Esophagus (tissue), 2 donors: ENCODE measurements around the gene TNFRSF14. TPM values are rescaled to one million over a fixed set of nuclear protein-coding genes. Genes with fewer than 3 reads are reported as not detected.
"Not testable (repeated sequence)": the region's sequence is repeated elsewhere in the genome, so short reads cannot be mapped to it uniquely, and the experiment has no call there.

Source experiments
- H3K27ac ChIP-seq, 2 donors: one replicate each; pipeline ENCODE4 v1.5.1; 2013; ENCODE audit warnings: low read depth in 2 of 2, mild to moderate bottlenecking in 2 of 2, inconsistent platforms in 1 of 2, low read length in 1 of 2, moderate library complexity in 1 of 2
- H3K27me3 ChIP-seq, 2 donors: one replicate each; pipeline ENCODE4 v1.6.1; 2013; ENCODE audit warnings: low read length in 2 of 2, control low read depth in 1 of 2, mild to moderate bottlenecking in 1 of 2; ENCODE audit not compliant: insufficient read depth in 2 of 2, control insufficient read depth in 1 of 2
- H3K36me3 ChIP-seq, 2 donors: one replicate each; pipeline ENCODE4 v1.6.1; 2013; ENCODE audit warnings: low read length in 1 of 2; ENCODE audit not compliant: control insufficient read depth in 2 of 2, insufficient read depth in 2 of 2
- H3K4me1 ChIP-seq, 2 donors: one replicate each; pipeline ENCODE4 v1.6.1; 2013; ENCODE audit warnings: low read length in 1 of 2; ENCODE audit not compliant: control insufficient read depth in 2 of 2, insufficient read depth in 2 of 2
- H3K4me3 ChIP-seq, 2 donors: one replicate each; pipeline ENCODE4 v1.5.1; 2013; ENCODE audit warnings: low read length in 2 of 2, mild to moderate bottlenecking in 2 of 2, low read depth in 1 of 2, moderate library complexity in 1 of 2
- H3K9me3 ChIP-seq, 2 donors: one replicate each; pipeline ENCODE4 v1.6.1; 2013; ENCODE audit warnings: mild to moderate bottlenecking in 2 of 2, low read depth in 1 of 2, low read length in 1 of 2, moderate library complexity in 1 of 2; ENCODE audit not compliant: control insufficient read depth in 2 of 2, insufficient read depth in 1 of 2
- WGBS, 2 donors: extraction: QIAGEN DNeasy Blood & Tissue Kit; methylation state at CpG; one replicate each; pipeline ENCODE4 v1.1.7; 2013; 5-methylcytosine and 5-hydroxymethylcytosine counted together
- polyA plus RNA-seq, 2 donors: library from polyadenylated mRNA; stranded (reverse); fragments of 200-250 nt; gene quantifications; one replicate each; pipeline ENCODE4 v1.2.3, GENCODE V29; 2013
- donor health status: healthy with polysubstance abuse.
- donor health status: Bipolar disorder and iron deficiency.

TNFRSF14 gene
- polyA plus RNA-seq, 2 donors = 34.1 to 57.5 TPM

- 75 to 76% methylated on average over 20 of the region's 20 CpGs for WGBS, 2 donors
- H3K27me3 ChIP-seq = no peaks in the 10 kb centered on the region
- H3K9me3 ChIP-seq = no peaks in the 10 kb centered on the region
- no peak overlapping the region for H3K4me3 ChIP-seq
- peaks cover 0 to 2% of the 10 kb centered on the region in 2 donors for H3K4me1 ChIP-seq
- no peak overlapping the region for H3K27ac ChIP-seq
- peaks cover 3 to 25% of the 10 kb centered on the region in 2 donors for H3K36me3 ChIP-seq
Measured at GRCh38 chr1:2564006-2564814, 8.0 kb downstream of the TNFRSF14 start.

- Histone ChIP-seq H3K27me3 (no peaks in the 10 kb centered on the region), H3K4me3 (no peak overlapping the region), H3K4me1 (no peaks in the 10 kb centered on the region), H3K27ac (no peak overlapping the region), H3K9me3 (no peaks in the 10 kb centered on the region), H3K36me3 (peaks cover 1 to 19% of the 10 kb centered on the region in 2 donors)
- 37 to 38% methylated on average over 14 of the region's 14 CpGs for WGBS, 2 donors
Measured at GRCh38 chr1:2564815-2565374, 8.7 kb downstream of the TNFRSF14 start.

DNA sequence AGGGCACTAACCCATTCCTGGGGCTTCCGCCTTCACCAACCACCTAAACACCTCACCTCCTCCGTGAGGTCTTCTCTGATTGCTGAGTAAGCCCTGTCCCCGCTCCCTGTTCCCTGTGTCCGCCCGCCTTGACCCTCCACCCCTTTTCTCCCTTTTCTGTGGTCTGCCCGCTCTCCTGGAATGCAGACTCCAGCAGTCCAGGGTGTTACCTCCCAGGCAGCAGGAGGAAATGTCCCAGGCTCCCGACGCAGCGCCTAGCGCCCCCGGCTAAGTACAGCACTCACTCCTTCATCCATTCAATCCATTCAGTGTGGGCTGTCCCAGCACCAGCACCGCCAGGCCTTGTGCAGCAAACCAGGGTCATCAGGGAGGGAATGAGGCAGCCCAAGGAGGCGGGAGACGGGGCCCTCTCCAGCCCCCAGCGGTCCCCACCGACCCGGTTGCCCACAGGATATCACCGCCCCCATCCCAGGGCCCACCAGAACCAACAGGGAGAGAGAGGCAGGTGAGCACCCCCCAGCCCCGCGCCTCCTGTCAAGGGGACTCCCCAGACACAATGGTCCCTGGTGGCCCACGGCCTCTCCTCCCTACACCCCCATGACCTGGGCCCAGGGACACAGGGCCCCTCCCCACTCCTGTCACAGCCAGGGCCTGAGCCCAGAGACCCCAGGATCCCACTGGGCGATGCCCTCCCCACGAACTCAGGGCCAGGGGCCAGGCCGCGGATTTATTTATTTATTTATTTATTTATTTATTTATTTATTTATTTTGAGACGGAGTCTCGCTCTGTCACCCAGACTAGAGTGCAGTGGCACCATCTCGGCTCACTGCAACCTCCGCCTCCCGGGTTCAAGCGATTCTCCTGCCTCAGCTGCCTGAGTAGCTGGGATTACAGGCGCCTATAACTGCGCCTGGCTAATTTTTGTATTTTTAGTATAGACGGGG lies 10.2 kb downstream of the TNFRSF14 start:
- peaks cover 0 to 11% of the 10 kb centered on the region in 2 donors for H3K36me3 ChIP-seq
- H3K27ac ChIP-seq = no peak overlapping the region
- H3K27me3 ChIP-seq = no peaks in the 10 kb centered on the region
- no peaks in the 10 kb centered on the region for H3K4me1 ChIP-seq
- H3K9me3 ChIP-seq = no peaks in the 10 kb centered on the region
- H3K4me3 ChIP-seq = no peak overlapping the region
- WGBS, 2 donors = 66 to 78% methylated on average over 31 to 34 of the region's 34 CpGs

- 78 to 84% methylated on average over 16 of the region's 16 CpGs for WGBS, 2 donors
- no peak overlapping the region for H3K4me3 ChIP-seq
- peaks cover 0 to 6% of the 10 kb centered on the region in 2 donors for H3K36me3 ChIP-seq
- H3K4me1 ChIP-seq = no peaks in the 10 kb centered on the region
- no peak overlapping the region for H3K27ac ChIP-seq
- H3K9me3 ChIP-seq = no peaks in the 10 kb centered on the region
- no peaks in the 10 kb centered on the region for H3K27me3 ChIP-seq
Measured at GRCh38 chr1:2567083-2567679, 11.0 kb downstream of the TNFRSF14 start.

- not testable (repeated sequence) for H3K4me3 ChIP-seq, H3K9me3 ChIP-seq, H3K27ac ChIP-seq, H3K27me3 ChIP-seq, H3K4me1 ChIP-seq, H3K36me3 ChIP-seq
- 28 to 55% methylated on average over 7 to 12 of the region's 17 CpGs for WGBS, 2 donors
Measured at GRCh38 chr1:2568187-2568816, 12.1 kb downstream of the TNFRSF14 start.

GRCh38 chr1:2569060-2569459 lies 12.9 kb downstream of the TNFRSF14 start:
- WGBS, 2 donors = 79 to 89% methylated on average over 16 to 17 of the region's 17 CpGs
- H3K27me3 ChIP-seq = no peaks in the 10 kb centered on the region
- H3K36me3 ChIP-seq = no peaks in the 10 kb centered on the region
- H3K27ac ChIP-seq = no peak overlapping the region
- no peaks in the 10 kb centered on the region for H3K4me1 ChIP-seq
- H3K4me3 ChIP-seq = no peak overlapping the region
- peaks cover 0 to 3% of the 10 kb centered on the region in 2 donors for H3K9me3 ChIP-seq

DNA sequence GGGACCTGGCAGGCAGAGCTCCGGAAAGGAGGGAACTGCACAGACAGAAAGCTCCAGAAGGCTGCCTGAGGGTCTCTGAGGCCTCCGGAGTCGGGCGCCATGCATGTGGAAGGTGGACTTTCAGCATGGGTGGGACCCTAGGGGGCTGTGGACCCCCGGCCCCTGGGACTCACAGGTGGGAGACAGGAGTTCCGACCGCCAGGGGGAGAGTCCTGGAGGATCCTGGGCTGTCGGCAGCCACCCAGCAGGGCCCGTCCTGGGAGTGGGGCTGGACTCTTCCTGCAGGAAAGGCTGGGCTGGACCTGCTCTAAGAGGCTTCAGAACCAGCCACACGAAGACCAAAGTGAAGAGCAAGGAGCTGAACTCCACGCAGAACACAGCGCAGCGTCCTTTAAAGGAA lies 13.5 kb downstream of the TNFRSF14 start:
- H3K9me3 ChIP-seq, H3K4me3 ChIP-seq, H3K27me3 ChIP-seq, H3K36me3 ChIP-seq, H3K27ac ChIP-seq, H3K4me1 ChIP-seq: not testable (repeated sequence)
- 81 to 84% methylated on average over 13 of the region's 13 CpGs for WGBS, 2 donors

GRCh38 chr1:2570332-2570731 lies 14.2 kb downstream of the TNFRSF14 start:
- no peak overlapping the region for H3K27ac ChIP-seq
- H3K4me1 ChIP-seq = no peaks in the 10 kb centered on the region
- no peak overlapping the region for H3K4me3 ChIP-seq
- H3K9me3 ChIP-seq = peaks cover 0 to 3% of the 10 kb centered on the region in 2 donors
- no peaks in the 10 kb centered on the region for H3K36me3 ChIP-seq
- H3K27me3 ChIP-seq = no peaks in the 10 kb centered on the region
- WGBS, 2 donors = 81 to 85% methylated on average over 17 of the region's 17 CpGs

DNA sequence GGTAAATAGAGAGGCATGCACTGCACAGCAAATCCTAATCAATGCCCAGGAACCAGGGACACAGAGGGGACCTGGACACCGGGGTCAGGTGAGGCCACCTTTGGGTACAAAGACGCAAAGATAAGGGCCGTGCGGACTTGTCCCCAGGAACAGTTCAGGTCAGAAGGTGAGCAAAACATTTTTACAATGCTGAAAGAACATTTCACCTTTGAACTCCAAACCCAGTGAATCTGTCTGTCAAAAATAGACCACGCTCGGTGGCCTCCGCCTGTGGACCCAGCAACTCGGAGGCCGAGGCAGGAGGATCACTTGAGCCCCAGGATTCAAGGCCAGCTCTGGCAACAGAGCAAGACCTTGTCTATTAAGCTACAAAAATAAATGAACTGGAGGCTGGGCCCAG lies 15.2 kb downstream of the TNFRSF14 start:
- Histone ChIP-seq H3K27me3 (no peaks in the 10 kb centered on the region), H3K4me1 (no peaks in the 10 kb centered on the region), H3K9me3 (peaks cover 0 to 3% of the 10 kb centered on the region in 2 donors), H3K27ac (no peak overlapping the region), H3K4me3 (no peak overlapping the region), H3K36me3 (no peaks in the 10 kb centered on the region)
- 87 to 90% methylated on average over 9 of the region's 9 CpGs for WGBS, 2 donors
